Spleen (tissue), 7 donors: Measurements from ENCODE around the gene GBE1.

Experiments used
- POLR2A ChIP-seq, 3 donors: fragments of 450-650 bp; IDR thresholded peaks; one replicate each; pipeline ENCODE4 v1.5.1; 2017; ENCODE audit warnings: antibody characterized with exemption in 3 of 3, mild to moderate bottlenecking in 1 of 3
- POLR2AphosphoS5 ChIP-seq, 3 donors: sonication (generic); formaldehyde crosslinking; IDR thresholded peaks; one replicate each; pipeline ENCODE4 v1.5.1; 2017; ENCODE audit warnings: antibody characterized with exemption in 3 of 3
- TF ChIP-seq, protein P1 (sequence below), 11 experiments: fragments of 200-600 bp in 7 of 11; fragments of 450-650 bp in 4 of 11; sonication (generic) in 4 of 11; IDR thresholded peaks in 8 of 11; conservative IDR thresholded peaks in 3 of 11; 1 replicate in 7 of 11; 2 replicates in 4 of 11; pipeline versions ENCODE4 v1.4.0 to v1.8.0; 2016 to 2021; ENCODE audit warnings: antibody characterized with exemption in 11 of 11, inconsistent platforms in 4 of 11, mild to moderate bottlenecking in 1 of 11
- donor health status: DM: no; HTN: no; CAD: no; lungs with moderate emphysema.
- donor health status: DM: no; HTN: no; CAD: no.
- donor health status: DM: no; HTN: no; CAD: no.

DNA sequence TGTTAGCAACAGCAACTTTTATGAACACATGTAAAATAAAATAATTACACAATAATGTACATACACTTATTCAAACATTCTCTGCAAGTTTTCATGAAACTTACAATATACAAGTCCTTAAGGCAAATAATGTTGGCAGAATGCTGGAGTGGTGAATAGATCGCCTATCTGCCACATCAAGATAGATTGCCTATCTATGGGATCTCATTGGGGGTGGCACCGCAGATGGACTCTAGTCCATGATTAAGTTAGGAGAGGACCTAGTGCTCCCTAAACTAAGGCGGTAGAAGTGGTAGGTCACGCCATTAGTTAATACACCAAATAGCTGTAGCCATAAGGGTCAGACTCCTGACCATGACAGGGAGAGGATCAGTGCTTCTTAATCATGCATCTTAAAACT, 315.7 kb downstream of the GBE1 start:
- TF ChIP-seq, protein P1, sequence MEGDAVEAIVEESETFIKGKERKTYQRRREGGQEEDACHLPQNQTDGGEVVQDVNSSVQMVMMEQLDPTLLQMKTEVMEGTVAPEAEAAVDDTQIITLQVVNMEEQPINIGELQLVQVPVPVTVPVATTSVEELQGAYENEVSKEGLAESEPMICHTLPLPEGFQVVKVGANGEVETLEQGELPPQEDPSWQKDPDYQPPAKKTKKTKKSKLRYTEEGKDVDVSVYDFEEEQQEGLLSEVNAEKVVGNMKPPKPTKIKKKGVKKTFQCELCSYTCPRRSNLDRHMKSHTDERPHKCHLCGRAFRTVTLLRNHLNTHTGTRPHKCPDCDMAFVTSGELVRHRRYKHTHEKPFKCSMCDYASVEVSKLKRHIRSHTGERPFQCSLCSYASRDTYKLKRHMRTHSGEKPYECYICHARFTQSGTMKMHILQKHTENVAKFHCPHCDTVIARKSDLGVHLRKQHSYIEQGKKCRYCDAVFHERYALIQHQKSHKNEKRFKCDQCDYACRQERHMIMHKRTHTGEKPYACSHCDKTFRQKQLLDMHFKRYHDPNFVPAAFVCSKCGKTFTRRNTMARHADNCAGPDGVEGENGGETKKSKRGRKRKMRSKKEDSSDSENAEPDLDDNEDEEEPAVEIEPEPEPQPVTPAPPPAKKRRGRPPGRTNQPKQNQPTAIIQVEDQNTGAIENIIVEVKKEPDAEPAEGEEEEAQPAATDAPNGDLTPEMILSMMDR (IDR thresholded peaks at IDR 0.05 in 8 of 11, conservative IDR thresholded peaks at IDR 0.05 in 3 of 11): no peak
- TF ChIP-seq POLR2A (IDR thresholded peaks at IDR 0.05) (no peak), POLR2AphosphoS5 (IDR thresholded peaks at IDR 0.05) (no peak)
